NB4 (cell line): Measurements from ENCODE around the gene PRG3.

ENCODE experiments used
- DNase-seq: peaks from one replicate; pipeline ENCODE4 v3.0.0; 2010; ENCODE audit warnings: low read depth
- H3K4me3 ChIP-seq: one replicate; pipeline ENCODE4 v1.5.1; 2011; ENCODE audit warnings: mild to moderate bottlenecking, low read depth, low read length, moderate library complexity
- MYC ChIP-seq: IDR thresholded peaks from 2 replicates; pipeline ENCODE4 v1.6.1; 2011; ENCODE audit warnings: low read depth, low read length
- POLR2A ChIP-seq: IDR thresholded peaks from 2 replicates; pipeline ENCODE4 v1.6.1; 2011; ENCODE audit warnings: mild to moderate bottlenecking; ENCODE audit not compliant: insufficient read length; ENCODE audit errors: extremely low read depth
- TF ChIP-seq, protein P1 (sequence below): IDR thresholded peaks from one replicate; pipeline ENCODE4 v1.5.1; 2012; ENCODE audit warnings: low read depth, low read length
- TF ChIP-seq, protein P2 (sequence below): IDR thresholded peaks from 2 replicates; pipeline ENCODE4 v1.6.1; 2011; ENCODE audit warnings: low read depth, low read length

PRG3 gene

GRCh38 chr11:57399972-57400578 is 19.1 kb upstream of the PRG3 start:
- TF ChIP-seq POLR2A = no peak
- TF ChIP-seq, protein P1, sequence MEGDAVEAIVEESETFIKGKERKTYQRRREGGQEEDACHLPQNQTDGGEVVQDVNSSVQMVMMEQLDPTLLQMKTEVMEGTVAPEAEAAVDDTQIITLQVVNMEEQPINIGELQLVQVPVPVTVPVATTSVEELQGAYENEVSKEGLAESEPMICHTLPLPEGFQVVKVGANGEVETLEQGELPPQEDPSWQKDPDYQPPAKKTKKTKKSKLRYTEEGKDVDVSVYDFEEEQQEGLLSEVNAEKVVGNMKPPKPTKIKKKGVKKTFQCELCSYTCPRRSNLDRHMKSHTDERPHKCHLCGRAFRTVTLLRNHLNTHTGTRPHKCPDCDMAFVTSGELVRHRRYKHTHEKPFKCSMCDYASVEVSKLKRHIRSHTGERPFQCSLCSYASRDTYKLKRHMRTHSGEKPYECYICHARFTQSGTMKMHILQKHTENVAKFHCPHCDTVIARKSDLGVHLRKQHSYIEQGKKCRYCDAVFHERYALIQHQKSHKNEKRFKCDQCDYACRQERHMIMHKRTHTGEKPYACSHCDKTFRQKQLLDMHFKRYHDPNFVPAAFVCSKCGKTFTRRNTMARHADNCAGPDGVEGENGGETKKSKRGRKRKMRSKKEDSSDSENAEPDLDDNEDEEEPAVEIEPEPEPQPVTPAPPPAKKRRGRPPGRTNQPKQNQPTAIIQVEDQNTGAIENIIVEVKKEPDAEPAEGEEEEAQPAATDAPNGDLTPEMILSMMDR = no peak
- no peak for TF ChIP-seq MYC
- TF ChIP-seq, protein P2, sequence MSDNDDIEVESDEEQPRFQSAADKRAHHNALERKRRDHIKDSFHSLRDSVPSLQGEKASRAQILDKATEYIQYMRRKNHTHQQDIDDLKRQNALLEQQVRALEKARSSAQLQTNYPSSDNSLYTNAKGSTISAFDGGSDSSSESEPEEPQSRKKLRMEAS = no peak
- H3K4me3 ChIP-seq = no peak overlapping the region
- DNase-seq = no peak

DNA sequence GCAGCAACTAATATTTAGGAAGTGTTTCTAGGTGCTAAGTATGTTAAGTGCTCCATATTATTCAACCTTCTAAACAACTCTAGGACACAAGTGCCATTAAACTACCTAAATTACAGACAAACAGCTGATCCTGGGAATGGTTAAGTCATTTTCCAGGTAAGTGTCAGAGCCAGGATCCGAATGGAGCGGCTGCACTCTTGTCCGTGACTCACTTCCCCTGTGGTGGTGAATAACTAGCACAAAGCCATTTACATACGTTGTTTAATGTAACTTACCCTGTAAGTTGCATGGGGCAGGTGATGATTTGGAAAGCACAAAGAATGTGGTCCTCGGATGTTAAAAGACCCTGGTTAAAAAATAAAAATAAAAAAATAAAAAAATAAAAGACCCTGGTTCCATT is 18.3 kb upstream of the PRG3 start:
- no peak overlapping the region for H3K4me3 ChIP-seq
- DNase-seq = no peak
- TF ChIP-seq MYC (no peak), POLR2A (no peak)
- TF ChIP-seq, protein P2 = no peak
- TF ChIP-seq, protein P1 = no peak

DNA sequence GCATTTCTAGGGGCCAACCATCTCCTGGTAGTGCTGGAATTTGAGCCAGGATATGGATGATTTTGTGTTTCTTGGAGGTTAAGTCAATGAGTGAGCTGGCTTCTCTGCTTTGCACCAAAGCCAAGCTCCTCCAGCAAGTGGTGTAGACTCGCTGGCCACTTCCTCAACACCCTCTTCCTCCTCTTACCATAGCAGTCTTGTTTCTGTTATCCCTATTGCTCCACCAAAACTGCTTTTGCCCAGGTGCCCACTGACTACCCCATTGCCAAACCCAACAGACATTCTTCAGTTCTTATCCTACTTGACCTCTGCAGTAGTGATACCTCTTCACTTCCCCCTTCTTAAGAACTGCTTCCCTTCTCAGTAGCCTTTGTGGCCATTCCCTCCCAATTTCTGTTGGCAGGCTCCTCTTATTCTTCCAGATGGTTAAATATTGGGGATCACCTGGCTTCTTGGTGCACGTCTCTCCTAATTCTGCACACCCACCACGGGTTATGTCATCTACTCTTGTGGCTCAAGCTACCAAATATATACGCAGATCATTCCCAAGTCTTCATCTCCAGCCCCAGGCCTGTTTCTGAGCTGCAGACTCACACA is 16.5 kb upstream of the PRG3 start:
- H3K4me3 ChIP-seq = no peak overlapping the region
- TF ChIP-seq POLR2A = no peak
- TF ChIP-seq, protein P1 = no peak
- TF ChIP-seq, protein P2 = peak; percentile 22; the same call in 1 of the 2 replicates
- 0 out of 2 replicates have a peak, but pooled peaks have one; percentile 53 for TF ChIP-seq MYC
- DNase-seq = peak; percentile 92

GRCh38 chr11:57396744-57397143 is 15.8 kb upstream of the PRG3 start:
- H3K4me3 ChIP-seq = no peak overlapping the region
- TF ChIP-seq POLR2A (no peak), MYC (no peak)
- TF ChIP-seq, protein P1 = no peak
- TF ChIP-seq, protein P2 = no peak
- DNase-seq = no peak

DNA sequence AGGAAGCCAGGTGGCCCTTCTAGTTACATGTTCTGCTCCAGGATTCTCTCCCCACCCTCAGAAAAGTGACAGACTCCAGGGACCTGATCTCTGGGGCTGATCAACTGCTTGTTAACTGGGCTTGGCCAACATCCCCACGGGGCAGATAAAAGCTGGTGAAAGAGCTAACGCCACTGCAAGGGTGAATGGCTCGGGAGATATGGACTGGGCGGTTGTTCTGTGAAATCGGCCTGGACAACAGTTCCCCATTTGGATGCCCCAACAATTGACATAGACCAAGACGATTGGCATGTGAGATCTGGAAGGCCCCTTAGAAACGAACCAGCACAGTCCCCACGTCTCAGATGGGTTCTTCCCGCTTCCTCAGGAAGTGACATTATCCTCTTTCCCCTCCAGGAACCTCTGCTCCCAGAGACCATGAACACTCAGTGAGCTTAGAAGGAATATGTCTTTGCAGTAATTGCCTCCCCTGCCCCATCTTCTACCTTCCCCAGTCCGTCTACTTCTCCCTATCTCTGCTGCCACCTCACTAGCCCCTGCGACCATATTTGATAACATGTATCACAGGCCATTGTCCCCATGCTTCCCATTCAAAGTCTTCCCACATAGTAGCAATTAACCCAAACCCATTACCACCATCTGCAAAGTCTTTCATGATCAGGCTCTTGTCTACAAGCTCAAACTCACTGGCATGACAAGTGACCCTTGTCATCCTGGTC is 15.1 kb upstream of the PRG3 start:
- TF ChIP-seq MYC (no peak), POLR2A (no peak)
- TF ChIP-seq, protein P1 = no peak
- TF ChIP-seq, protein P2 = no peak
- DNase-seq = peak; percentile 81
- H3K4me3 ChIP-seq = no peak overlapping the region
